HEK293 (cell line): ENCODE data around the gene MEGF6.

Experiments used
- BCL11A ChIP-seq: fragments of 450-650 bp; formaldehyde crosslinking; IDR thresholded peaks from 2 replicates; pipeline ENCODE4 v1.5.1; 2016; ENCODE audit warnings: low read depth, missing biosample characterization, missing genetic modification characterization
- HOXD13 ChIP-seq: sonication (generic); formaldehyde crosslinking; IDR thresholded peaks from 2 replicates; pipeline ENCODE4 v1.8.0; 2022; ENCODE audit warnings: missing genetic modification reagents, borderline replicate concordance
- SALL2 ChIP-seq: fragments of 450-650 bp; formaldehyde crosslinking; IDR thresholded peaks from 2 replicates; pipeline ENCODE4 v1.5.0; 2017; ENCODE audit warnings: missing biosample characterization, mild to moderate bottlenecking, missing genetic modification characterization, borderline replicate concordance
- SP2 ChIP-seq: fragments of 450-650 bp; formaldehyde crosslinking; IDR thresholded peaks from 2 replicates; pipeline ENCODE4 v1.5.1; 2016; ENCODE audit warnings: missing biosample characterization, missing genetic modification characterization
- ZFHX2 ChIP-seq: fragments of 450-650 bp; formaldehyde crosslinking; conservative IDR thresholded peaks from 2 replicates; pipeline ENCODE4 v1.5.1; 2016; ENCODE audit warnings: missing biosample characterization, missing genetic modification characterization
- ZNF10 ChIP-seq: fragments of 450-650 bp; formaldehyde crosslinking; IDR thresholded peaks from 2 replicates; pipeline ENCODE4 v1.5.1; 2017; ENCODE audit warnings: missing biosample characterization, missing genetic modification characterization
- ZNF114 ChIP-seq: fragments of 450-650 bp; formaldehyde crosslinking; IDR thresholded peaks from 2 replicates; pipeline ENCODE4 v1.5.0; 2017; ENCODE audit warnings: missing biosample characterization, missing genetic modification characterization
- ZNF140 ChIP-seq: fragments of 450-650 bp; formaldehyde crosslinking; IDR thresholded peaks from 2 replicates; pipeline ENCODE4 v1.5.1; 2016; ENCODE audit warnings: missing biosample characterization, missing genetic modification characterization
- ZNF23 ChIP-seq: fragments of 450-650 bp; formaldehyde crosslinking; IDR thresholded peaks from 2 replicates; pipeline ENCODE4 v1.5.1; 2016; ENCODE audit warnings: missing biosample characterization, missing genetic modification characterization, borderline replicate concordance
- ZNF24 ChIP-seq: fragments of 450-650 bp; formaldehyde crosslinking; IDR thresholded peaks from 2 replicates; pipeline ENCODE4 v1.5.1; 2016; ENCODE audit warnings: missing biosample characterization, missing genetic modification characterization
- ZNF423 ChIP-seq: fragments of 450-650 bp; formaldehyde crosslinking; IDR thresholded peaks from 2 replicates; pipeline ENCODE4 v1.5.1; 2016; ENCODE audit warnings: missing biosample characterization, missing genetic modification characterization
- ZNF510 ChIP-seq: fragments of 450-650 bp; formaldehyde crosslinking; IDR thresholded peaks from 2 replicates; pipeline ENCODE4 v1.5.1; 2018; ENCODE audit warnings: mild to moderate bottlenecking, missing genetic modification characterization, missing biosample characterization; ENCODE audit not compliant: insufficient replicate concordance
- ZNF560 ChIP-seq: fragments of 450-650 bp; formaldehyde crosslinking; IDR thresholded peaks from 2 replicates; pipeline ENCODE4 v1.5.1; 2017; ENCODE audit warnings: missing biosample characterization, missing genetic modification characterization, borderline replicate concordance
- ZSCAN23 ChIP-seq: fragments of 450-650 bp; formaldehyde crosslinking; IDR thresholded peaks from 2 replicates; pipeline ENCODE4 v1.5.1; 2016; ENCODE audit warnings: missing biosample characterization, missing genetic modification characterization
- ZSCAN30 ChIP-seq: fragments of 450-650 bp; IDR thresholded peaks from 2 replicates; pipeline ENCODE4 v1.5.1; 2018; ENCODE audit warnings: missing biosample characterization, mild to moderate bottlenecking, missing genetic modification characterization, moderate library complexity
- TF ChIP-seq, protein P1 (sequence below): fragments of 450-650 bp; formaldehyde crosslinking; IDR thresholded peaks from 2 replicates; pipeline ENCODE4 v1.5.1; 2016; ENCODE audit warnings: missing biosample characterization, missing genetic modification characterization
- TF ChIP-seq, protein P2 (sequence below): fragments of 450-650 bp; formaldehyde crosslinking; IDR thresholded peaks from 2 replicates; pipeline ENCODE4 v1.5.1; 2016; ENCODE audit warnings: missing biosample characterization, missing genetic modification characterization, low read depth
- TF ChIP-seq, protein P3 (sequence below): fragments of 450-650 bp; formaldehyde crosslinking; IDR thresholded peaks from 2 replicates; pipeline ENCODE4 v1.5.1; 2016; ENCODE audit warnings: missing biosample characterization, missing genetic modification characterization, borderline replicate concordance
- TF ChIP-seq, protein P4 (sequence below): fragments of 450-650 bp; formaldehyde crosslinking; IDR thresholded peaks from 2 replicates; pipeline ENCODE4 v1.5.1; 2016; ENCODE audit warnings: missing biosample characterization, missing genetic modification characterization
- TF ChIP-seq, protein P5 (sequence below): fragments of 450-650 bp; formaldehyde crosslinking; IDR thresholded peaks from 2 replicates; pipeline ENCODE4 v1.5.1; 2016; ENCODE audit warnings: missing biosample characterization, missing genetic modification characterization
- TF ChIP-seq, protein P6 (sequence below): fragments of 450-650 bp; IDR thresholded peaks from 2 replicates; pipeline ENCODE4 v1.5.1; 2018; ENCODE audit warnings: missing biosample characterization, mild to moderate bottlenecking, missing genetic modification characterization
- TF ChIP-seq, protein P7 (sequence below): fragments of 450-650 bp; formaldehyde crosslinking; IDR thresholded peaks from 2 replicates; pipeline ENCODE4 v1.5.0; 2017; ENCODE audit warnings: missing biosample characterization, missing genetic modification characterization, borderline replicate concordance
- TF ChIP-seq, protein P8 (sequence below): fragments of 450-650 bp; formaldehyde crosslinking; IDR thresholded peaks from 2 replicates; pipeline ENCODE4 v1.5.1; 2016; ENCODE audit warnings: missing biosample characterization, missing genetic modification characterization

MEGF6 gene

DNA sequence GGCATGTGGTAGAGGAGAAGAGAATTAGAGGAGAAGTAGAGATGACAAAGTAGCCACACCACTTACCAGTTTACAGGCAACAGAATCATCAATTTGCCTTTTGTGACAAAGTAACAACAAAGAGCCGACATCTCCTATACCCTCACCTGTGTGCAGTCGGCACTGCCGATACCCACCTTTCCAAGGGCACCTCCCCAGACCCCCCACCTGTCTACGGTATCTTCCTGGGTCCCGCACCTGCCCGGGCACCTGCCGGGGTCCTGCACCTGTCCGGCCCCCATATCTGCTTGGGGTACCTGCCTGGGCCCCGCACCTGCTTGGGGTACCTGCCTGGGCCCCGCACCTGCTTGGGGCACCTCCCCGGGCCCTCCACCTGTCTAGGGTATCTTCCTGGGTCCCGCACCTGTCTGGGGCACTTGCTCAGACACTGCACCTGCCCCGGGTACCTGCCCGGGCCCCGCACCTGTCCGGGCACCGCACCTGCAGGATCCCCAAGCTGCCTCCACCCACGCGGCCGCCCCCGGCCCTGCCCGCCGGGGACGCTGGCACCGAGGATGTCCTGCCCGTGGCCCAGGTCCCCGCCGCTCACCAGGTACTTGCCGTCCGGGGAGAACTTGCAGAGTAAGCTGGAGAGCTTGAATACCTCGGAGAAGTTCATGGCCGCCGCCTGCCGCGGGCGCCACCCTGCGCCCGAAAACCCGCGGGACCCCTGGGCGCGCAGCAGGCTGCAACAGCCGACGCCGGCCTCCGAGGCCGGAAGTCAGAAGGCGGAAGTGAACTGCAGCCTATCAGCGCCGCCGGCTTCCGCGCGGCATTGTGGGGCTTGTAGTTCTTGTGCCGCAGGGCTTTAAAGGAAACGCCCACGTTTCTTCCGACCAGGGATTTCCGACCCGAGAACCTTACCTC lies 38.3 kb upstream of the MEGF6 start, which contains the start of gene WRAP73 (continued):
- TF ChIP-seq SALL2 (tag by site-specific recombination) (no peak), ZNF114 (tag by site-specific recombination) (no peak), ZFHX2 (tag by site-specific recombination) (peak; percentile 69), SP2 (tag by site-specific recombination) (peak; percentile 81), ZNF510 (no peak), ZNF560 (tag by site-specific recombination) (no peak), ZSCAN23 (tag by site-specific recombination) (no peak), HOXD13 (CRISPR knock-in tag) (no peak), ZNF140 (tag by site-specific recombination) (no peak), BCL11A (tag by site-specific recombination) (no peak), ZNF23 (no peak), ZSCAN30 (tag by site-specific recombination) (no peak), ZNF10 (tag by site-specific recombination) (0 out of 2 replicates have a peak, but pooled peaks have one; percentile 23), ZNF24 (tag by site-specific recombination) (no peak; the same call in 1 of the 2 replicates), ZNF423 (tag by site-specific recombination) (peak; percentile 79)
- TF ChIP-seq, protein P1, sequence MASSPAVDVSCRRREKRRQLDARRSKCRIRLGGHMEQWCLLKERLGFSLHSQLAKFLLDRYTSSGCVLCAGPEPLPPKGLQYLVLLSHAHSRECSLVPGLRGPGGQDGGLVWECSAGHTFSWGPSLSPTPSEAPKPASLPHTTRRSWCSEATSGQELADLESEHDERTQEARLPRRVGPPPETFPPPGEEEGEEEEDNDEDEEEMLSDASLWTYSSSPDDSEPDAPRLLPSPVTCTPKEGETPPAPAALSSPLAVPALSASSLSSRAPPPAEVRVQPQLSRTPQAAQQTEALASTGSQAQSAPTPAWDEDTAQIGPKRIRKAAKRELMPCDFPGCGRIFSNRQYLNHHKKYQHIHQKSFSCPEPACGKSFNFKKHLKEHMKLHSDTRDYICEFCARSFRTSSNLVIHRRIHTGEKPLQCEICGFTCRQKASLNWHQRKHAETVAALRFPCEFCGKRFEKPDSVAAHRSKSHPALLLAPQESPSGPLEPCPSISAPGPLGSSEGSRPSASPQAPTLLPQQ = no peak
- TF ChIP-seq, protein P2, sequence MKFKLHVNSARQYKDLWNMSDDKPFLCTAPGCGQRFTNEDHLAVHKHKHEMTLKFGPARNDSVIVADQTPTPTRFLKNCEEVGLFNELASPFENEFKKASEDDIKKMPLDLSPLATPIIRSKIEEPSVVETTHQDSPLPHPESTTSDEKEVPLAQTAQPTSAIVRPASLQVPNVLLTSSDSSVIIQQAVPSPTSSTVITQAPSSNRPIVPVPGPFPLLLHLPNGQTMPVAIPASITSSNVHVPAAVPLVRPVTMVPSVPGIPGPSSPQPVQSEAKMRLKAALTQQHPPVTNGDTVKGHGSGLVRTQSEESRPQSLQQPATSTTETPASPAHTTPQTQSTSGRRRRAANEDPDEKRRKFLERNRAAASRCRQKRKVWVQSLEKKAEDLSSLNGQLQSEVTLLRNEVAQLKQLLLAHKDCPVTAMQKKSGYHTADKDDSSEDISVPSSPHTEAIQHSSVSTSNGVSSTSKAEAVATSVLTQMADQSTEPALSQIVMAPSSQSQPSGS (tag by site-specific recombination) = no peak
- TF ChIP-seq, protein P3, sequence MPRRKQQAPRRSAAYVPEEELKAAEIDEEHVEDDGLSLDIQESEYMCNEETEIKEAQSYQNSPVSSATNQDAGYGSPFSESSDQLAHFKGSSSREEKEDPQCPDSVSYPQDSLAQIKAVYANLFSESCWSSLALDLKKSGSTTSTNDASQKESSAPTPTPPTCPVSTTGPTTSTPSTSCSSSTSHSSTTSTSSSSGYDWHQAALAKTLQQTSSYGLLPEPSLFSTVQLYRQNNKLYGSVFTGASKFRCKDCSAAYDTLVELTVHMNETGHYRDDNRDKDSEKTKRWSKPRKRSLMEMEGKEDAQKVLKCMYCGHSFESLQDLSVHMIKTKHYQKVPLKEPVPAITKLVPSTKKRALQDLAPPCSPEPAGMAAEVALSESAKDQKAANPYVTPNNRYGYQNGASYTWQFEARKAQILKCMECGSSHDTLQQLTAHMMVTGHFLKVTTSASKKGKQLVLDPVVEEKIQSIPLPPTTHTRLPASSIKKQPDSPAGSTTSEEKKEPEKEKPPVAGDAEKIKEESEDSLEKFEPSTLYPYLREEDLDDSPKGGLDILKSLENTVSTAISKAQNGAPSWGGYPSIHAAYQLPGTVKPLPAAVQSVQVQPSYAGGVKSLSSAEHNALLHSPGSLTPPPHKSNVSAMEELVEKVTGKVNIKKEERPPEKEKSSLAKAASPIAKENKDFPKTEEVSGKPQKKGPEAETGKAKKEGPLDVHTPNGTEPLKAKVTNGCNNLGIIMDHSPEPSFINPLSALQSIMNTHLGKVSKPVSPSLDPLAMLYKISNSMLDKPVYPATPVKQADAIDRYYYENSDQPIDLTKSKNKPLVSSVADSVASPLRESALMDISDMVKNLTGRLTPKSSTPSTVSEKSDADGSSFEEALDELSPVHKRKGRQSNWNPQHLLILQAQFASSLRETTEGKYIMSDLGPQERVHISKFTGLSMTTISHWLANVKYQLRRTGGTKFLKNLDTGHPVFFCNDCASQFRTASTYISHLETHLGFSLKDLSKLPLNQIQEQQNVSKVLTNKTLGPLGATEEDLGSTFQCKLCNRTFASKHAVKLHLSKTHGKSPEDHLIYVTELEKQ (tag by site-specific recombination) = no peak
- TF ChIP-seq, protein P4, sequence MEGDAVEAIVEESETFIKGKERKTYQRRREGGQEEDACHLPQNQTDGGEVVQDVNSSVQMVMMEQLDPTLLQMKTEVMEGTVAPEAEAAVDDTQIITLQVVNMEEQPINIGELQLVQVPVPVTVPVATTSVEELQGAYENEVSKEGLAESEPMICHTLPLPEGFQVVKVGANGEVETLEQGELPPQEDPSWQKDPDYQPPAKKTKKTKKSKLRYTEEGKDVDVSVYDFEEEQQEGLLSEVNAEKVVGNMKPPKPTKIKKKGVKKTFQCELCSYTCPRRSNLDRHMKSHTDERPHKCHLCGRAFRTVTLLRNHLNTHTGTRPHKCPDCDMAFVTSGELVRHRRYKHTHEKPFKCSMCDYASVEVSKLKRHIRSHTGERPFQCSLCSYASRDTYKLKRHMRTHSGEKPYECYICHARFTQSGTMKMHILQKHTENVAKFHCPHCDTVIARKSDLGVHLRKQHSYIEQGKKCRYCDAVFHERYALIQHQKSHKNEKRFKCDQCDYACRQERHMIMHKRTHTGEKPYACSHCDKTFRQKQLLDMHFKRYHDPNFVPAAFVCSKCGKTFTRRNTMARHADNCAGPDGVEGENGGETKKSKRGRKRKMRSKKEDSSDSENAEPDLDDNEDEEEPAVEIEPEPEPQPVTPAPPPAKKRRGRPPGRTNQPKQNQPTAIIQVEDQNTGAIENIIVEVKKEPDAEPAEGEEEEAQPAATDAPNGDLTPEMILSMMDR (tag by site-specific recombination) = peak; percentile 84
- TF ChIP-seq, protein P5, sequence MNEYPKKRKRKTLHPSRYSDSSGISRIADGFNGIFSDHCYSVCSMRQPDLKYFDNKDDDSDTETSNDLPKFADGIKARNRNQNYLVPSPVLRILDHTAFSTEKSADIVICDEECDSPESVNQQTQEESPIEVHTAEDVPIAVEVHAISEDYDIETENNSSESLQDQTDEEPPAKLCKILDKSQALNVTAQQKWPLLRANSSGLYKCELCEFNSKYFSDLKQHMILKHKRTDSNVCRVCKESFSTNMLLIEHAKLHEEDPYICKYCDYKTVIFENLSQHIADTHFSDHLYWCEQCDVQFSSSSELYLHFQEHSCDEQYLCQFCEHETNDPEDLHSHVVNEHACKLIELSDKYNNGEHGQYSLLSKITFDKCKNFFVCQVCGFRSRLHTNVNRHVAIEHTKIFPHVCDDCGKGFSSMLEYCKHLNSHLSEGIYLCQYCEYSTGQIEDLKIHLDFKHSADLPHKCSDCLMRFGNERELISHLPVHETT (tag by site-specific recombination) = no peak
- TF ChIP-seq, protein P6, sequence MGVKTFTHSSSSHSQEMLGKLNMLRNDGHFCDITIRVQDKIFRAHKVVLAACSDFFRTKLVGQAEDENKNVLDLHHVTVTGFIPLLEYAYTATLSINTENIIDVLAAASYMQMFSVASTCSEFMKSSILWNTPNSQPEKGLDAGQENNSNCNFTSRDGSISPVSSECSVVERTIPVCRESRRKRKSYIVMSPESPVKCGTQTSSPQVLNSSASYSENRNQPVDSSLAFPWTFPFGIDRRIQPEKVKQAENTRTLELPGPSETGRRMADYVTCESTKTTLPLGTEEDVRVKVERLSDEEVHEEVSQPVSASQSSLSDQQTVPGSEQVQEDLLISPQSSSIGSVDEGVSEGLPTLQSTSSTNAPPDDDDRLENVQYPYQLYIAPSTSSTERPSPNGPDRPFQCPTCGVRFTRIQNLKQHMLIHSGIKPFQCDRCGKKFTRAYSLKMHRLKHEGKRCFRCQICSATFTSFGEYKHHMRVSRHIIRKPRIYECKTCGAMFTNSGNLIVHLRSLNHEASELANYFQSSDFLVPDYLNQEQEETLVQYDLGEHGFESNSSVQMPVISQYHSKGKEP (tag by site-specific recombination) = no peak
- TF ChIP-seq, protein P7, sequence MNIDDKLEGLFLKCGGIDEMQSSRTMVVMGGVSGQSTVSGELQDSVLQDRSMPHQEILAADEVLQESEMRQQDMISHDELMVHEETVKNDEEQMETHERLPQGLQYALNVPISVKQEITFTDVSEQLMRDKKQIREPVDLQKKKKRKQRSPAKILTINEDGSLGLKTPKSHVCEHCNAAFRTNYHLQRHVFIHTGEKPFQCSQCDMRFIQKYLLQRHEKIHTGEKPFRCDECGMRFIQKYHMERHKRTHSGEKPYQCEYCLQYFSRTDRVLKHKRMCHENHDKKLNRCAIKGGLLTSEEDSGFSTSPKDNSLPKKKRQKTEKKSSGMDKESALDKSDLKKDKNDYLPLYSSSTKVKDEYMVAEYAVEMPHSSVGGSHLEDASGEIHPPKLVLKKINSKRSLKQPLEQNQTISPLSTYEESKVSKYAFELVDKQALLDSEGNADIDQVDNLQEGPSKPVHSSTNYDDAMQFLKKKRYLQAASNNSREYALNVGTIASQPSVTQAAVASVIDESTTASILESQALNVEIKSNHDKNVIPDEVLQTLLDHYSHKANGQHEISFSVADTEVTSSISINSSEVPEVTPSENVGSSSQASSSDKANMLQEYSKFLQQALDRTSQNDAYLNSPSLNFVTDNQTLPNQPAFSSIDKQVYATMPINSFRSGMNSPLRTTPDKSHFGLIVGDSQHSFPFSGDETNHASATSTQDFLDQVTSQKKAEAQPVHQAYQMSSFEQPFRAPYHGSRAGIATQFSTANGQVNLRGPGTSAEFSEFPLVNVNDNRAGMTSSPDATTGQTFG (tag by site-specific recombination) = no peak
- TF ChIP-seq, protein P8, sequence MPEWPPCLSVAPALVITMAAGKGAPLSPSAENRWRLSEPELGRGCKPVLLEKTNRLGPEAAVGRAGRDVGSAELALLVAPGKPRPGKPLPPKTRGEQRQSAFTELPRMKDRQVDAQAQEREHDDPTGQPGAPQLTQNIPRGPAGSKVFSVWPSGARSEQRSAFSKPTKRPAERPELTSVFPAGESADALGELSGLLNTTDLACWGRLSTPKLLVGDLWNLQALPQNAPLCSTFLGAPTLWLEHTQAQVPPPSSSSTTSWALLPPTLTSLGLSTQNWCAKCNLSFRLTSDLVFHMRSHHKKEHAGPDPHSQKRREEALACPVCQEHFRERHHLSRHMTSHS (tag by site-specific recombination) = no peak
